Panc1 (cell line): ENCODE data around the gene PAX7. TPM values are rescaled to one million over a fixed set of nuclear protein-coding genes. Genes with fewer than 3 reads are reported as not detected.

ENCODE experiments used
- ATAC-seq: fragments of 200-7000 bp; cut with Tn5 transposase; 2 replicates; pipeline ENCODE4 v1.9.1; 2020; ENCODE audit warnings: mild to moderate bottlenecking, moderate library complexity
- BruUV-seq: library from RNA; stranded (reverse); fragments of 400-500 nt; replicated peaks from 2 replicates; lab custom pipeline; 2021; lab: Mats Ljungman, UMichigan
- CTCF ChIA-PET: fragments of 300-600 bp; sonication (Branson Sonifier 250); formaldehyde crosslinking; loops from one replicate; lab custom pipeline; 2022; ENCODE audit warnings: antibody characterized with exemption; lab: Charles Lee
- POLR2A ChIA-PET: fragments of 300-600 bp; sonication (Branson Sonifier 250); formaldehyde crosslinking; loops from one replicate; lab custom pipeline; 2022; ENCODE audit warnings: antibody characterized with exemption; lab: Charles Lee
- DNase-seq: peaks from one replicate; pipeline ENCODE4 v3.0.0-alpha.2; 2010; ENCODE audit warnings: low read depth, low spot score
- H3K27ac ChIP-seq: 2 replicates; pipeline ENCODE4 v1.5.1; 2011; ENCODE audit warnings: mild to moderate bottlenecking, low read length, inconsistent platforms
- H3K27me3 ChIP-seq: fragments of 200-500 bp; sonication (Bioruptor generic); 2 replicates; pipeline ENCODE4 v1.6.0; 2014; ENCODE audit warnings: low read length, inconsistent platforms; ENCODE audit not compliant: control insufficient read depth, insufficient read depth
- H3K36me3 ChIP-seq: fragments of 200-500 bp; sonication (Bioruptor generic); 2 replicates; pipeline ENCODE4 v1.5.1; 2014; ENCODE audit warnings: inconsistent platforms, mild to moderate bottlenecking, low read length, moderate library complexity; ENCODE audit not compliant: control insufficient read depth, insufficient read depth
- H3K4me1 ChIP-seq: 2 replicates; pipeline ENCODE4 v1.5.1; 2011; ENCODE audit warnings: inconsistent platforms, mild to moderate bottlenecking, low read length, moderate library complexity; ENCODE audit not compliant: control insufficient read depth, insufficient read depth
- H3K4me3 ChIP-seq, 2 experiments: 2 replicates each; pipeline ENCODE4 v1.5.1; 2011 to 2012; ENCODE audit warnings: low read depth in 2 of 2, low read length in 2 of 2, mild to moderate bottlenecking in 2 of 2, inconsistent platforms in 1 of 2, moderate library complexity in 1 of 2
- H3K9me3 ChIP-seq: fragments of 200-500 bp; sonication (Bioruptor generic); 2 replicates; pipeline ENCODE4 v1.5.1; 2014; ENCODE audit warnings: low read depth, mild to moderate bottlenecking, inconsistent platforms, low read length, moderate library complexity; ENCODE audit not compliant: control insufficient read depth, insufficient read depth
- POLR2AphosphoS5 ChIP-seq: IDR thresholded peaks from 2 replicates; pipeline ENCODE4 v1.6.1; 2012; ENCODE audit warnings: mild to moderate bottlenecking, low read depth, low read length, moderate library complexity
- SIN3A ChIP-seq: IDR thresholded peaks from 2 replicates; pipeline ENCODE4 v1.6.1; 2012; ENCODE audit warnings: low read depth, mild to moderate bottlenecking, low read length, moderate library complexity, borderline replicate concordance; ENCODE audit not compliant: insufficient read depth
- TCF7L2 ChIP-seq: IDR thresholded peaks from 2 replicates; pipeline ENCODE4 v1.6.1; 2011; ENCODE audit warnings: mild to moderate bottlenecking, low read depth, low read length, inconsistent platforms
- in situ Hi-C: cut with HindIII; loops from 2 replicates; pipeline ENCODE4 v1.10.0; 2016; ENCODE audit warnings: low sequenced_read_pairs, low pct_unique_long_range_greater_than_20kb
- intact Hi-C: fragments of 100-400 bp; cut with micrococcal nuclease; formaldehyde crosslinking; loops from one replicate; pipeline ENCODE4 v1.10.0; 2022; ENCODE audit not compliant: unreplicated experiment
- total RNA-seq: library from RNA; stranded (reverse); gene quantifications from one replicate; pipeline ENCODE4 v1.2.1, GENCODE V29; 2021; ENCODE audit not compliant: unreplicated experiment
- TF ChIP-seq, protein P1 (sequence below), 2 experiments: IDR thresholded peaks; 2 replicates each; pipeline ENCODE4 v1.6.1; 2011 to 2012; ENCODE audit warnings: low read depth in 2 of 2, control low read depth in 1 of 2, low read length in 1 of 2, mild to moderate bottlenecking in 1 of 2, moderate library complexity in 1 of 2; ENCODE audit not compliant: insufficient read depth in 1 of 2
- TF ChIP-seq, protein P2 (sequence below): fragments of 450-650 bp; IDR thresholded peaks from 2 replicates; pipeline ENCODE4 v1.5.1; 2017; ENCODE audit warnings: mild to moderate bottlenecking

Gene PAX7
- total RNA-seq, 1 experiment from 2014 or later, result not detected

DNA sequence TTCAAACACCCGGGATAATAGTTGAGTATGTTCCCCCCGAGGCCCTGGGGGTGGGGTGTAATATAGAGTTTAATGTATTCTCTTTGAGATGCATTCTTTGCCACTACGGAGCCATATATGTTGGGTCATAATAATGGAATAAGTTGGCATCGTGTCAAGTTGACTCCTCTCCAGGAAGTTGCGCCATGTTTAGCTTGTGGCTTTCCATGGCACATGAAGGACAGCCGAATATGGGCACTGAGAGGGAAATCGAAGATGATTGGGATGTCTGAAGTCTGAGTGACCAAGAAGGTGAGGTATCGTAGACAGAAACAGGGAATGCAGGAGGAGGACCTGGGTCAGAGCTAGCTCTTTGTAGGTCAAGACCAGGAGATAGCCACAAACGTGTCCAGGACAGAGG, 92.6 kb downstream of the PAX7 start:
- Histone ChIP-seq H3K36me3 (no peaks in the 10 kb centered on the region), H3K4me3 (no peak overlapping the region), H3K27me3 (no peaks in the 10 kb centered on the region; the same call in 1 of the 2 replicates), H3K27ac (no peak overlapping the region), H3K4me1 (no peaks in the 10 kb centered on the region), H3K9me3 (no peaks in the 10 kb centered on the region)
- TF ChIP-seq, protein P1, sequence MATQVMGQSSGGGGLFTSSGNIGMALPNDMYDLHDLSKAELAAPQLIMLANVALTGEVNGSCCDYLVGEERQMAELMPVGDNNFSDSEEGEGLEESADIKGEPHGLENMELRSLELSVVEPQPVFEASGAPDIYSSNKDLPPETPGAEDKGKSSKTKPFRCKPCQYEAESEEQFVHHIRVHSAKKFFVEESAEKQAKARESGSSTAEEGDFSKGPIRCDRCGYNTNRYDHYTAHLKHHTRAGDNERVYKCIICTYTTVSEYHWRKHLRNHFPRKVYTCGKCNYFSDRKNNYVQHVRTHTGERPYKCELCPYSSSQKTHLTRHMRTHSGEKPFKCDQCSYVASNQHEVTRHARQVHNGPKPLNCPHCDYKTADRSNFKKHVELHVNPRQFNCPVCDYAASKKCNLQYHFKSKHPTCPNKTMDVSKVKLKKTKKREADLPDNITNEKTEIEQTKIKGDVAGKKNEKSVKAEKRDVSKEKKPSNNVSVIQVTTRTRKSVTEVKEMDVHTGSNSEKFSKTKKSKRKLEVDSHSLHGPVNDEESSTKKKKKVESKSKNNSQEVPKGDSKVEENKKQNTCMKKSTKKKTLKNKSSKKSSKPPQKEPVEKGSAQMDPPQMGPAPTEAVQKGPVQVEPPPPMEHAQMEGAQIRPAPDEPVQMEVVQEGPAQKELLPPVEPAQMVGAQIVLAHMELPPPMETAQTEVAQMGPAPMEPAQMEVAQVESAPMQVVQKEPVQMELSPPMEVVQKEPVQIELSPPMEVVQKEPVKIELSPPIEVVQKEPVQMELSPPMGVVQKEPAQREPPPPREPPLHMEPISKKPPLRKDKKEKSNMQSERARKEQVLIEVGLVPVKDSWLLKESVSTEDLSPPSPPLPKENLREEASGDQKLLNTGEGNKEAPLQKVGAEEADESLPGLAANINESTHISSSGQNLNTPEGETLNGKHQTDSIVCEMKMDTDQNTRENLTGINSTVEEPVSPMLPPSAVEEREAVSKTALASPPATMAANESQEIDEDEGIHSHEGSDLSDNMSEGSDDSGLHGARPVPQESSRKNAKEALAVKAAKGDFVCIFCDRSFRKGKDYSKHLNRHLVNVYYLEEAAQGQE (IDR thresholded peaks at IDR 0.05; ENCODE audit: insufficient read depth in 1 of 2, low read depth in 2 of 2, low read length in 1 of 2), result no peak
- TF ChIP-seq POLR2AphosphoS5, result no peak
- TF ChIP-seq TCF7L2, result no peak
- CTCF ChIA-PET, result interaction anchor here (0.6 kb wide), 1 partner anchor 65 kb away, joined by 5 read pairs; no protein-coding TSS in a partner anchor
- intact Hi-C loops, result no loop called here
- in situ Hi-C loops, result no loop called here
- DNase-seq (no peak), ATAC-seq (no peak)
- BruUV-seq, result no TSS peak
- POLR2A ChIA-PET, result no interaction called here

DNA sequence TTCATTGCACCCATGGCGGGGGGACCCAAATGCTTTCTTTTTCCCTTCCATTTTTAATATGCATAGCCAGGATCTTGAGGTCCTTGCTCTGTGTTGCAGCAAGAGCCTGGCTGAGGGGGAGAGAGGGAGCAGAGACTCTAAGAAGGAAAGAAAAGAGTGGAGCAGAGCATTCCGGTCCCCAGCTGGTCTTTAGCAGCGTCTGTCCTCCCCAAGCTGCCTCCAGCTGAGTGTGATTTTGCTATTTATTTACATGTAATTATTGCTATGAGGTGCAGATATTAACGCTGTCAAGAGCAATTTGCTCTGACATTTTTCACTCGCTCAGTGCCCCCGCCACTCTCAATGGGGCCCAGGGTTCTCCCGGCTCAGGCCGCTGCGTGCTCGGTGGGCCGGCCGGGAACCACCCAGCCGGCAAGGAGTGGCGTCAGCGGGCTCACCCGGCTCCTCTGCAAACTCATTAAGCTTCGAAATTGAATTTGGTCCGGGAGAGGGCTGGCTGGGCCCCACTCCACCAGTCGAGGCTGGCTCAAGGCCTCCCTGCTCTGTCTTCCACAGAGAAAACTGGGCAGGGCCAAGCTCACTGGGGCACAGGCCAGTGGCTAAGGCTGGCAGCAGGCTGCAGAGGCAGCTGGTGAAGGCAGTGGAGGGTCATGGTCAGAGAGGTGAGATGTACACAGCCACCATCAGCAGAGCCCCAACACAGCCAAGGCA, 93.2 kb downstream of the PAX7 start:
- intact Hi-C loops, result no loop called here
- no peaks in the 10 kb centered on the region for H3K9me3 ChIP-seq
- H3K4me1 ChIP-seq, result no peaks in the 10 kb centered on the region
- CTCF ChIA-PET, result interaction anchor here (0.6 kb wide), 1 partner anchor 64 kb away, joined by 5 read pairs; no protein-coding TSS in a partner anchor
- no peaks in the 10 kb centered on the region; the same call in 1 of the 2 replicates for H3K27me3 ChIP-seq
- no peak for ATAC-seq
- TF ChIP-seq, protein P2, sequence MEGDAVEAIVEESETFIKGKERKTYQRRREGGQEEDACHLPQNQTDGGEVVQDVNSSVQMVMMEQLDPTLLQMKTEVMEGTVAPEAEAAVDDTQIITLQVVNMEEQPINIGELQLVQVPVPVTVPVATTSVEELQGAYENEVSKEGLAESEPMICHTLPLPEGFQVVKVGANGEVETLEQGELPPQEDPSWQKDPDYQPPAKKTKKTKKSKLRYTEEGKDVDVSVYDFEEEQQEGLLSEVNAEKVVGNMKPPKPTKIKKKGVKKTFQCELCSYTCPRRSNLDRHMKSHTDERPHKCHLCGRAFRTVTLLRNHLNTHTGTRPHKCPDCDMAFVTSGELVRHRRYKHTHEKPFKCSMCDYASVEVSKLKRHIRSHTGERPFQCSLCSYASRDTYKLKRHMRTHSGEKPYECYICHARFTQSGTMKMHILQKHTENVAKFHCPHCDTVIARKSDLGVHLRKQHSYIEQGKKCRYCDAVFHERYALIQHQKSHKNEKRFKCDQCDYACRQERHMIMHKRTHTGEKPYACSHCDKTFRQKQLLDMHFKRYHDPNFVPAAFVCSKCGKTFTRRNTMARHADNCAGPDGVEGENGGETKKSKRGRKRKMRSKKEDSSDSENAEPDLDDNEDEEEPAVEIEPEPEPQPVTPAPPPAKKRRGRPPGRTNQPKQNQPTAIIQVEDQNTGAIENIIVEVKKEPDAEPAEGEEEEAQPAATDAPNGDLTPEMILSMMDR, result no peak
- TF ChIP-seq, protein P1 (IDR thresholded peaks at IDR 0.05; ENCODE audit: insufficient read depth in 1 of 2, low read depth in 2 of 2, low read length in 1 of 2), result no peak
- no peak for TF ChIP-seq SIN3A
- no peak for TF ChIP-seq TCF7L2
- no peak for TF ChIP-seq POLR2AphosphoS5
- POLR2A ChIA-PET, result no interaction called here
- H3K27ac ChIP-seq, result no peak overlapping the region
- no peak overlapping the region for H3K4me3 ChIP-seq
- H3K36me3 ChIP-seq, result no peaks in the 10 kb centered on the region
- no peak for DNase-seq
- BruUV-seq, result no TSS peak
- in situ Hi-C loops, result no loop called here
